Stimulated activated CD8-positive, alpha-beta memory T cell treated with anti-CD3 and anti-CD28 coated beads, Interleukin-12 subunit alpha, Interleukin-12 subunit beta, amount 100 ng/mL, for 1 hour (primary cell): ENCODE data around the gene OCA2.

Experiments used
- DNase-seq: peaks from one replicate; pipeline ENCODE4 v3.0.0-alpha.2; 2020; ENCODE audit warnings: low read depth

OCA2 gene

DNA sequence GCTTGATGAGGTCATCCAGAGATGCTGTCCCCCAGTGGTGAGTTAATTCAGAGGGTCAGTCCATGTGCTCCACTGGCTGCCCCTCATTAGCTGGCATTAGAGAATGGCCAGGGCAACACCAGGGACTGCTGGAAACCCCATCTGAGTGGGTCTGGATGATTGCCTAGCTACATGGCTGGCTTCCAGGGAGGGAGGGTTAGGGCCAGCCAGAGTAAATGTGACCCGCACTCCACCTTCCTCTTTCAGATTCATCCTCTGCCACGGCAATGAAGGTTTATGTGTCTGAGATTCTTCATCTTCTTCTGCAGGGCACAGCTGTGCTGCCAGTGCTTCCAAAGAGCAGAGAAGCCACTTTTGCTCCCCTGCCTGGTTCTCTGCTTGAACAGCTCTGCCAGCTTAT, 391.9 kb downstream of the OCA2 start:
- DNase-seq: no peak

DNA sequence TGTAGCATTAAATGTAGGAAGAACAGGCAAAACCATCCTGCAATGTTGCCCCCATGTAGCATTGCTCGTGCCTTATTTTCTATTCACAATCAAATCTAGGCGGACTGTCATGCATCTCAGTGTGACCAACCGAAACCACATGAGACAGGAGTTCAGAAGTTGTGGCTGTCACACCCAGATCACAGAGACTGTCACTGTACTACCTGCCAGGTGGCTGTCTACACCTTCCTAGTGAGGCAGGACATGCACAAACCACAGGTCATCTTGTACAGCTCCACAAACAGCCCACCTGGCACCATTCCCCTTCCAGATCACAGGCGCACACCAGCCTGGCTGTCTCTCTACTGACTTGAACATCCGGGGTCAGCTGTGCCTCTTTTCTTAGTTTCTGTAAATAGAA, 392.8 kb downstream of the OCA2 start:
- no peak for DNase-seq

DNA sequence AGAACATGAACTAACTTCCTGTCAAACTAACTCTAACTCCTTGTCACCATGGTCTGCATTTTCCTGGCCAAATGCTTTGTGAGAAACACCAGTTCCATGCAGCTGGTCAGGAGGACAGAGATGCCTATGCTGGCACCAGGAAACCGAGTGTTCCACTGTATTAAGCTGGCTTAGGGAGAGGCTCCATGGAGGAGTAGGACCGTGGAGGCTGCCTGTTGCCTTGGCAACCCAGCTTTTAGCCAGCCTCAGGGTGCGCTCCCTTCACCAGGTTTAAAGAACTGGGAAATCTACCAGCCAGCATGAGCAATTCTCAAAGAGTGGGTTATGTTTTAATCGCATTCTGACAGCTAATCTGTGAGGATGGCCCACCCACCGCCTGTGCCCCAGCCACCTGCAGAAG, 394.1 kb downstream of the OCA2 start:
- DNase-seq: no peak
